HFFc6 (cell line): ENCODE results near the gene INVS. TPM values are rescaled to one million over a fixed set of nuclear protein-coding genes. Genes with fewer than 3 reads are reported as not detected.
A peak's percentile ranks its signal among the peaks of the same experiment; 100 is the strongest.

Experiments used
- DNase-seq: peaks from one replicate; pipeline ENCODE4 v3.0.0-alpha.2; 2018
- H3K27ac Mint-ChIP-seq: 2 replicates; pipeline ENCODE4 v1.8.0; 2020; ENCODE audit warnings: mild to moderate bottlenecking, mixed read lengths
- H3K27me3 Mint-ChIP-seq: 2 replicates; pipeline ENCODE4 v1.8.0; 2021; ENCODE audit warnings: mild to moderate bottlenecking, moderate library complexity, mixed read lengths; ENCODE audit not compliant: insufficient read depth
- H3K36me3 Mint-ChIP-seq: 2 replicates; pipeline ENCODE4 v1.8.0; 2021; ENCODE audit warnings: low read depth, mixed read lengths
- H3K4me1 Mint-ChIP-seq: 2 replicates; pipeline ENCODE4 v1.8.0; 2020; ENCODE audit warnings: low read depth, mixed read lengths
- H3K4me3 Mint-ChIP-seq: 2 replicates; pipeline ENCODE4 v1.8.0; 2020; ENCODE audit warnings: mild to moderate bottlenecking, moderate library complexity, mixed read lengths
- H3K9me3 Mint-ChIP-seq: 2 replicates; pipeline ENCODE4 v1.8.0; 2020; ENCODE audit warnings: mild to moderate bottlenecking, mixed read lengths
- CTCF ChIP-seq: fragments of 200-600 bp; sonication (generic); IDR thresholded peaks from 2 replicates; pipeline ENCODE4 v1.5.0; 2021; ENCODE audit warnings: antibody characterized with exemption, mild to moderate bottlenecking
- total RNA-seq, 6 experiments: library from RNA; stranded (reverse); fragmentation: NEBNext Ultra II Directional; extraction: Animal tissue kit (Norgen Biotek cat#: 25700); gene quantifications; 2 replicates in 1 of 6; 3 replicates in 5 of 6; pipeline ENCODE4 v1.2.3, GENCODE V29; 2021

The INVS gene
- total RNA-seq, 6 experiments from 2014 or later: 13.5 to 16.5 (median 14.6) TPM

GRCh38 chr9:100204796-100205195, 105.8 kb downstream of the INVS start:
- H3K36me3 Mint-ChIP-seq: peaks cover 6% of the 10 kb centered on the region
- DNase-seq: no peak
- no peak overlapping the region for H3K4me3 Mint-ChIP-seq
- peaks cover 25% of the 10 kb centered on the region for H3K4me1 Mint-ChIP-seq
- H3K27me3 Mint-ChIP-seq: 0 out of 2 replicates have a peak, but pooled peaks cover under 1% of the 10 kb centered on the region
- no peak for TF ChIP-seq CTCF
- H3K27ac Mint-ChIP-seq: no peak overlapping the region
- no peaks in the 10 kb centered on the region for H3K9me3 Mint-ChIP-seq

GRCh38 chr9:100206899-100207298, 107.9 kb downstream of the INVS start:
- no peak overlapping the region for H3K27ac Mint-ChIP-seq
- H3K9me3 Mint-ChIP-seq: no peaks in the 10 kb centered on the region
- peaks cover 2% of the 10 kb centered on the region; the same call in 1 of the 2 replicates for H3K27me3 Mint-ChIP-seq
- peaks cover 5% of the 10 kb centered on the region; the same call in 1 of the 2 replicates for H3K36me3 Mint-ChIP-seq
- TF ChIP-seq CTCF: no peak
- H3K4me1 Mint-ChIP-seq: peaks cover 25% of the 10 kb centered on the region
- DNase-seq: peak; percentile 6
- no peak overlapping the region for H3K4me3 Mint-ChIP-seq

GRCh38 chr9:100208673-100209072, 109.6 kb downstream of the INVS start:
- Mint-ChIP-seq H3K9me3 (no peaks in the 10 kb centered on the region), H3K27ac (no peak overlapping the region), H3K4me1 (peaks cover 31% of the 10 kb centered on the region), H3K36me3 (peaks cover 5% of the 10 kb centered on the region; the same call in 1 of the 2 replicates), H3K27me3 (peaks cover 2% of the 10 kb centered on the region; the same call in 1 of the 2 replicates), H3K4me3 (no peak overlapping the region)
- no peak for DNase-seq
- TF ChIP-seq CTCF: no peak

- no peaks in the 10 kb centered on the region for H3K9me3 Mint-ChIP-seq
- no peak for TF ChIP-seq CTCF
- peaks cover 5% of the 10 kb centered on the region; the same call in 1 of the 2 replicates for H3K36me3 Mint-ChIP-seq
- H3K27ac Mint-ChIP-seq: no peak overlapping the region
- peaks cover 2% of the 10 kb centered on the region; the same call in 1 of the 2 replicates for H3K27me3 Mint-ChIP-seq
- H3K4me3 Mint-ChIP-seq: no peak overlapping the region
- H3K4me1 Mint-ChIP-seq: peaks cover 20% of the 10 kb centered on the region
- DNase-seq: no peak
Observed at GRCh38 chr9:100211476-100211875, 112.4 kb downstream of the INVS start.

- H3K36me3 Mint-ChIP-seq: peaks cover 5% of the 10 kb centered on the region; the same call in 1 of the 2 replicates
- peaks cover 2% of the 10 kb centered on the region; the same call in 1 of the 2 replicates for H3K27me3 Mint-ChIP-seq
- H3K27ac Mint-ChIP-seq: peak overlapping the region; percentile 49
- no peak for TF ChIP-seq CTCF
- H3K4me1 Mint-ChIP-seq: peaks cover 13% of the 10 kb centered on the region
- no peaks in the 10 kb centered on the region for H3K9me3 Mint-ChIP-seq
- DNase-seq: peak; percentile 76
- H3K4me3 Mint-ChIP-seq: no peak overlapping the region
Observed at GRCh38 chr9:100213730-100214477, 114.9 kb downstream of the INVS start.
